Right lobe of liver (tissue), 4 donors: Measurements from ENCODE around the gene RBMS3.

Experiments used
- POLR2A ChIP-seq: fragments of 450-650 bp; IDR thresholded peaks from one replicate; pipeline ENCODE4 v1.6.1; 2017; ENCODE audit warnings: antibody characterized with exemption, mild to moderate bottlenecking
- TF ChIP-seq, protein P1 (sequence below), 4 donors: fragments of 200-600 bp in 3 of 4; fragments of 450-650 bp in 1 of 4; IDR thresholded peaks; one replicate each; pipeline versions ENCODE4 v1.5.1 to v1.8.0; 2016 to 2022; ENCODE audit warnings: antibody characterized with exemption in 4 of 4, mild to moderate bottlenecking in 2 of 4
- donor health status: DM: no; HTN: no; CAD: no.
- donor health status: DM: no; HTN: no; CAD: no.
- donor health status: DM: no; HTN: yes; CAD: no.

GRCh38 chr3:29314727-29315088, 33.8 kb downstream of the RBMS3 start:
- TF ChIP-seq POLR2A, result no peak
- TF ChIP-seq, protein P1, sequence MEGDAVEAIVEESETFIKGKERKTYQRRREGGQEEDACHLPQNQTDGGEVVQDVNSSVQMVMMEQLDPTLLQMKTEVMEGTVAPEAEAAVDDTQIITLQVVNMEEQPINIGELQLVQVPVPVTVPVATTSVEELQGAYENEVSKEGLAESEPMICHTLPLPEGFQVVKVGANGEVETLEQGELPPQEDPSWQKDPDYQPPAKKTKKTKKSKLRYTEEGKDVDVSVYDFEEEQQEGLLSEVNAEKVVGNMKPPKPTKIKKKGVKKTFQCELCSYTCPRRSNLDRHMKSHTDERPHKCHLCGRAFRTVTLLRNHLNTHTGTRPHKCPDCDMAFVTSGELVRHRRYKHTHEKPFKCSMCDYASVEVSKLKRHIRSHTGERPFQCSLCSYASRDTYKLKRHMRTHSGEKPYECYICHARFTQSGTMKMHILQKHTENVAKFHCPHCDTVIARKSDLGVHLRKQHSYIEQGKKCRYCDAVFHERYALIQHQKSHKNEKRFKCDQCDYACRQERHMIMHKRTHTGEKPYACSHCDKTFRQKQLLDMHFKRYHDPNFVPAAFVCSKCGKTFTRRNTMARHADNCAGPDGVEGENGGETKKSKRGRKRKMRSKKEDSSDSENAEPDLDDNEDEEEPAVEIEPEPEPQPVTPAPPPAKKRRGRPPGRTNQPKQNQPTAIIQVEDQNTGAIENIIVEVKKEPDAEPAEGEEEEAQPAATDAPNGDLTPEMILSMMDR (IDR thresholded peaks at IDR 0.05), result no peak
